OCI-LY1 (cell line): ENCODE results near the gene CLDND2.

Experiments
- EZH2 ChIP-seq: fragments of 200-600 bp; sonication (generic), shearing (Covaris generic); IDR thresholded peaks from 2 replicates; pipeline ENCODE4 v1.8.0; 2017; ENCODE audit warnings: borderline replicate concordance, mixed run types, mild to moderate bottlenecking, antibody characterized with exemption, low read length, moderate library complexity, mixed read lengths
- TF ChIP-seq, protein P1 (sequence below): fragments of 200-600 bp; sonication (generic), shearing (Covaris generic); IDR thresholded peaks from 2 replicates; pipeline ENCODE4 v1.5.1; 2017; ENCODE audit warnings: mild to moderate bottlenecking, antibody characterized with exemption, low read length, moderate library complexity, mixed read lengths

GRCh38 chr19:51337861-51338562 is 30.8 kb downstream of the CLDND2 start:
- TF ChIP-seq, protein P1, sequence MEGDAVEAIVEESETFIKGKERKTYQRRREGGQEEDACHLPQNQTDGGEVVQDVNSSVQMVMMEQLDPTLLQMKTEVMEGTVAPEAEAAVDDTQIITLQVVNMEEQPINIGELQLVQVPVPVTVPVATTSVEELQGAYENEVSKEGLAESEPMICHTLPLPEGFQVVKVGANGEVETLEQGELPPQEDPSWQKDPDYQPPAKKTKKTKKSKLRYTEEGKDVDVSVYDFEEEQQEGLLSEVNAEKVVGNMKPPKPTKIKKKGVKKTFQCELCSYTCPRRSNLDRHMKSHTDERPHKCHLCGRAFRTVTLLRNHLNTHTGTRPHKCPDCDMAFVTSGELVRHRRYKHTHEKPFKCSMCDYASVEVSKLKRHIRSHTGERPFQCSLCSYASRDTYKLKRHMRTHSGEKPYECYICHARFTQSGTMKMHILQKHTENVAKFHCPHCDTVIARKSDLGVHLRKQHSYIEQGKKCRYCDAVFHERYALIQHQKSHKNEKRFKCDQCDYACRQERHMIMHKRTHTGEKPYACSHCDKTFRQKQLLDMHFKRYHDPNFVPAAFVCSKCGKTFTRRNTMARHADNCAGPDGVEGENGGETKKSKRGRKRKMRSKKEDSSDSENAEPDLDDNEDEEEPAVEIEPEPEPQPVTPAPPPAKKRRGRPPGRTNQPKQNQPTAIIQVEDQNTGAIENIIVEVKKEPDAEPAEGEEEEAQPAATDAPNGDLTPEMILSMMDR, result no peak
- TF ChIP-seq EZH2, result no peak
